HG03280 (cell line): ENCODE data around the gene FAM163B.

Experiments used
- ATAC-seq: cut with Tn5 transposase; IDR thresholded peaks from one replicate; pipeline ENCODE4 v1.9.1; 2021; ENCODE audit warnings: mild to moderate bottlenecking, moderate library complexity; ENCODE audit not compliant: unreplicated experiment

FAM163B gene

GRCh38 chr9:133609311-133610098 lies at the start of gene FAM163B:
Gene FAM163B, minus strand, starts transcription at chr9:133609389. Its CDS starts 29,166 bp downstream, at chr9:133580223.
- no peak for ATAC-seq

- no peak for ATAC-seq
Observed at GRCh38 chr9:133657120-133657661, 48.0 kb upstream of the FAM163B start.

- ATAC-seq: no peak
Observed at GRCh38 chr9:133656211-133657119, 47.3 kb upstream of the FAM163B start.

GRCh38 chr9:133655701-133656100 lies 46.5 kb upstream of the FAM163B start:
- no peak for ATAC-seq

- ATAC-seq: no peak
Observed at GRCh38 chr9:133654736-133655657, 45.8 kb upstream of the FAM163B start.

GRCh38 chr9:133653638-133654037 lies 44.4 kb upstream of the FAM163B start:
- no peak for ATAC-seq

- ATAC-seq: no peak
Observed at GRCh38 chr9:133650026-133650425, 40.8 kb upstream of the FAM163B start.

- ATAC-seq: no peak
Observed at GRCh38 chr9:133649194-133649593, 40.0 kb upstream of the FAM163B start.

- no peak for ATAC-seq
Observed at GRCh38 chr9:133647765-133648469, 38.7 kb upstream of the FAM163B start.

GRCh38 chr9:133647148-133647547 lies 38.0 kb upstream of the FAM163B start:
- no peak for ATAC-seq

- no peak for ATAC-seq
Observed at GRCh38 chr9:133645021-133645765, 36.0 kb upstream of the FAM163B start.

- ATAC-seq: no peak
Observed at GRCh38 chr9:133643978-133644760, 35.0 kb upstream of the FAM163B start.

GRCh38 chr9:133643362-133643755 lies 34.2 kb upstream of the FAM163B start:
- no peak for ATAC-seq

- ATAC-seq: no peak
Observed at GRCh38 chr9:133642708-133643361, 33.6 kb upstream of the FAM163B start.

- ATAC-seq: no peak
Observed at GRCh38 chr9:133641861-133642595, 32.8 kb upstream of the FAM163B start.

GRCh38 chr9:133641396-133641655 lies 32.1 kb upstream of the FAM163B start:
- ATAC-seq: no peak

GRCh38 chr9:133640580-133641395 lies 31.6 kb upstream of the FAM163B start:
- no peak for ATAC-seq
